Fibroblast of mammary gland (primary cell): ENCODE measurements around the gene SLC24A3.

Experiments used
- DNase-seq: peaks from one replicate; pipeline ENCODE4 v3.0.0-alpha.2; 2010; ENCODE audit warnings: low read depth
- H3K4me3 ChIP-seq: 2 replicates; pipeline ENCODE4 v1.5.1; 2011; ENCODE audit warnings: low read depth, mild to moderate bottlenecking, low read length, moderate library complexity; ENCODE audit not compliant: control insufficient read depth
- TF ChIP-seq, protein P1 (sequence below): conservative IDR thresholded peaks from 2 replicates; pipeline ENCODE4 v1.5.1; 2011; ENCODE audit warnings: low read depth, low read length, inconsistent platforms; ENCODE audit not compliant: control insufficient read depth, insufficient read depth

SLC24A3 gene

DNA sequence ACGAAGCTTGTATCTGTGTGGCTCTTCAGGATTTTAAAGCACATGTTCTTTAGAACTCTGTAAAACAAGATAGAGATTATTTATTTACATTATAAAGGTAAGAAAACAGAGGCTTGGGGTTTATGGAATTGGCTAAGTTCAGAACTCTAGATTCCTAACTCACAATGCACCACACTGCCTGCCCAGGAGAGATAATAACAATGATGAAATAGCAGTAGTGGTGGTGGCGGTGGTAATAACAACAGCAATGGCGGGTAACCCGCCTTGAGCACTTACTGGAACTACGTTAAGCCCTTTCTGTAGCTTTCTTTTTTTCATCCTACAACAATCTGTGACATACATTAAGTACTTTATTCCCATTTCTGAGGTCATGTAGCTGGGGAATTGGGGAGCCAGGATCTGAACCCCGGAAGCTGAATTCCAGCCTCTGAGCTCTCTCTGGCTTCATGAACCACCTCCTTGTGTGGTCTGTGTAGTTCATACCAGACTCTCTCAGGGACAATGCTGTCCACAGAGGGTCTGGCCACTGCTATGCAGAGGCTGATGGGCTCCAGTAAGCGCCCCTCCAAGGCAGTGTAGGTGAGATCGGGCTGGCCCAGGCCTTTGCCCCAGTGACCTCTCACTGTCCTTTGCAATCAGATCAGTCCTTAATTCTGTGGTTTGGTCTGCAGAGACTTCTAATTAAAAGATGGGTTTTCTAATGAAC lies 260.9 kb downstream of the SLC24A3 start:
- DNase-seq = no peak
- TF ChIP-seq, protein P1, sequence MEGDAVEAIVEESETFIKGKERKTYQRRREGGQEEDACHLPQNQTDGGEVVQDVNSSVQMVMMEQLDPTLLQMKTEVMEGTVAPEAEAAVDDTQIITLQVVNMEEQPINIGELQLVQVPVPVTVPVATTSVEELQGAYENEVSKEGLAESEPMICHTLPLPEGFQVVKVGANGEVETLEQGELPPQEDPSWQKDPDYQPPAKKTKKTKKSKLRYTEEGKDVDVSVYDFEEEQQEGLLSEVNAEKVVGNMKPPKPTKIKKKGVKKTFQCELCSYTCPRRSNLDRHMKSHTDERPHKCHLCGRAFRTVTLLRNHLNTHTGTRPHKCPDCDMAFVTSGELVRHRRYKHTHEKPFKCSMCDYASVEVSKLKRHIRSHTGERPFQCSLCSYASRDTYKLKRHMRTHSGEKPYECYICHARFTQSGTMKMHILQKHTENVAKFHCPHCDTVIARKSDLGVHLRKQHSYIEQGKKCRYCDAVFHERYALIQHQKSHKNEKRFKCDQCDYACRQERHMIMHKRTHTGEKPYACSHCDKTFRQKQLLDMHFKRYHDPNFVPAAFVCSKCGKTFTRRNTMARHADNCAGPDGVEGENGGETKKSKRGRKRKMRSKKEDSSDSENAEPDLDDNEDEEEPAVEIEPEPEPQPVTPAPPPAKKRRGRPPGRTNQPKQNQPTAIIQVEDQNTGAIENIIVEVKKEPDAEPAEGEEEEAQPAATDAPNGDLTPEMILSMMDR = no peak

DNA sequence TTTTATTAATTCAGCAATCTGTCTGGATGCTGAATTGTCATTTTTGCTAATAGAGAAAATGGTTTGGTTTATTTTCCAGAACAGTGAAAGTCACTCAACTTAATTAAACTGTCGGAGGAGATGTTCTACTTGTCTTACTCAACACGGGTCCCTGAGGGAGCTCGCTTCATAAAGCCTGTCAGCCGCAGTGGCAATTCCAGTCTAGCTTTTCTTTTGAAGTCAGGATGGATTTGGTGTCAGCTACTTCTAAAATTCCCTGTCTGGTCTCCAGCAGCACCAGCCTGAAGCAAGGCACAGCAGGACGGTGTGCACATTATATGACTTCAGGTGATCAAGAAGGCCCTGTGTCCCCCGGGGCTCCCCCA lies 261.5 kb downstream of the SLC24A3 start:
- no peak for DNase-seq
- H3K4me3 ChIP-seq = no peak overlapping the region
- TF ChIP-seq, protein P1 = no peak

More for the DNA sequence above, 260.9 kb downstream of the SLC24A3 start:
- H3K4me3 ChIP-seq = no peak overlapping the region

DNA sequence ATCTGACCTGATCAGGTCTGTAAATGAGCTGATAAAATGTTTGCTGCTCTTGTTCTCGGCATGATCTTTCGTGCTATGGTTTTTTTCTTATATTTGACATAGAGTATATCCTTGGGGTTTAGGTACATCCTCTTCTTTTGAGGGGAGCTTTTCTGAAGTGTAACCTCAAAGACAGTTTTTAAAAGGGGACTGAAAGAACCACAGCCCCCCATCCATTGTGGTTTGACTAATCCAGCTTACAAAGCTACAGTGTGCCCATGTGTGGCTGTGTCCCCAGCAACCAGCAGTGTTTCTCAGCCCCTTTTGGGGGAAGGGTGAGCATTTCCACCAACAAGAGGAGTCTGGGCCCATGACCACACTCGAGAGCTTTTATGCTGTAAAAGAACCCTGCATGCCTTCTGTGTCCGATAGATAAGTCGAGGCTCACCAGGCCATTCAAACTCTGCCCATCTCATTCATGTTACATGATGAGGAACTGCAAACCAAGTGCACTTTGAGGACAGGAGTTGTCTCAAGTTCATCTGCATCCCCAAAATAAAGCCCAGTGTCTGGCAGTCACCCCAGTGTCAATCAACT lies 266.0 kb downstream of the SLC24A3 start:
- TF ChIP-seq, protein P1 = no peak
- DNase-seq = no peak
- H3K4me3 ChIP-seq = no peak overlapping the region

DNA sequence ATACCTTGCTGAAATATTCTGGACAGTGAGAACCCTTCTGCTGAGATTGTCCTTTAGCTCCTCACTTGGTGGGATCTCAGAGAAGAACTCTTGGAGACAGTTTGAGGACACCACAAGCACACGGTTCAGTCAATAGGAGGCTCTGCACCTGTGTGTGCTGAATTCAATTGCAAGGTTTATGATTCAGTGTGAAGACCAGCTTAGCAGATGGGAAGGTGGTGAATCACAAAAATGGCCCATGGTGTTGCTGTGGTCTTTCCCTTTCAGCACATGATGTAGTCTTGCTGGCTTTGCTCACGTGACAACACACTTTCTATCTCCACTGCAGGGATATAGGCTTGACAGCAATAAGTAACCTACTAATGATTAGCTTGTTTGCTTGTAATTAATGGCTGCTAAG lies 270.3 kb downstream of the SLC24A3 start:
- H3K4me3 ChIP-seq = no peak overlapping the region
- DNase-seq = no peak
- TF ChIP-seq, protein P1 = no peak

DNA sequence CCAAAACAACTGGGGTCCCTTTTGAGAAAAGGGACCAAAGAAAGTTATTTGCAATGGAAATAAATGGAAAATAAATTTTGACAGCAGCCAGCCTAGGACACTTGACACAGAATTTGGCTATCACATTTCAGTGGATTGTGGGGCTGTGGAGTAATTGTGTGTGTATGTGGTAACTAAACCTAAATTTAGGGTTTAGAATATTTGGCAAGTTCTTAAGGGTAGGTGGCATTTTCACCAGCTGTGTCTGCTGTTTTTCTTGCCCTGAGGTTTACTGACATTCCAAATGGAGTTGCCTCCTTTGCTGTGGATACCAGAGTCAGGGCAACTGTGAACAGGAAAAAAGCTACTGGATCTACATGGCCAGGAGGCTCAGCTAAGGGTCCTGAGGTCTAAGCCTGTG lies 270.9 kb downstream of the SLC24A3 start:
- TF ChIP-seq, protein P1 = no peak
- no peak overlapping the region for H3K4me3 ChIP-seq
- no peak for DNase-seq

DNA sequence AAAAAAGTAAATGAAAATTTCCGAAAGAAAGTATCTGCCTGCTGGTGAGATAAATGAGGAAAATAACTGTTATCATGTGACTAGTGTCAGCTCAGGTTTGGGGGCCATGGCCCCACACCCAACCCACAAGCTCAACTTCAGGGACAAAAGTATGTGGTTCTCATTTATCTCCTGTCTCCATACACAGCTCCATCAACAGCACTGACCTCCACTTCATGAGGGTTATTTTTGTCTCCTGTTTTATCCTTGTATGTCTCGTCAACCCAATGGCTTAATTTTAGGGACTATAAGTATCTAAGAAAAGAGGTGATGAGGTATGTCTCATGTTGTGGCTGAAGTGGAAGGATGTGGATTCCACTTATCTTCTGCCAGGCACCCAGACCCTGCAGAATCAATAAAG lies 274.0 kb downstream of the SLC24A3 start:
- no peak for DNase-seq
- TF ChIP-seq, protein P1 = no peak
- no peak overlapping the region for H3K4me3 ChIP-seq
